ENCODE results near the gene STIL.
A peak's percentile ranks its signal among the peaks of the same experiment; 100 is the strongest.

Gene STIL

DNA sequence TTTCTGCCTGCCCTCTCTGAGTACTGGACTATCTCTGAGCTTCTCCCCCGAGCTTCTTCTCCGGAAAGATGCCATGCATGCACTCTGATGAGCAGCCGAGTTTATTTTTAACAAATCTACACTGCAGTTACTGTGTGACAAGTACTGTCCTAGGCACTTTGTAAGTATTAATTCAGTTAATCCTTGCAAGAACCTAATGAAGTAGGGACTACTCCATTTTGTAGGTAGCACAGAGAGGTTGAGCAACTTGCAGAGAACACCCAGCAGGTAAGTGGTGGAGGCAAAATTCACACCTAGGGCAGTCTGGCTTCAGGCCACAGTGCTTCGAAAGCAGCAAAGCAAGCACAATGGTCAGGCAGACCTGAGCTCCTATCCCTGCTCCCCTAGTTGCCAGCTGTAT, 78.1 kb downstream of the STIL start:
- CTCF ChIA-PET, result no interaction called here
- Mint-ChIP-seq H3K36me3 (peaks cover 4% of the 10 kb centered on the region), H3K27ac (no peak overlapping the region), H3K9me3 (no peaks in the 10 kb centered on the region), H3K4me1 (peaks cover 39% of the 10 kb centered on the region), H3K4me3 (no peak overlapping the region), H3K27me3 (peaks cover 89% of the 10 kb centered on the region)
- DNase-seq, result no peak

DNA sequence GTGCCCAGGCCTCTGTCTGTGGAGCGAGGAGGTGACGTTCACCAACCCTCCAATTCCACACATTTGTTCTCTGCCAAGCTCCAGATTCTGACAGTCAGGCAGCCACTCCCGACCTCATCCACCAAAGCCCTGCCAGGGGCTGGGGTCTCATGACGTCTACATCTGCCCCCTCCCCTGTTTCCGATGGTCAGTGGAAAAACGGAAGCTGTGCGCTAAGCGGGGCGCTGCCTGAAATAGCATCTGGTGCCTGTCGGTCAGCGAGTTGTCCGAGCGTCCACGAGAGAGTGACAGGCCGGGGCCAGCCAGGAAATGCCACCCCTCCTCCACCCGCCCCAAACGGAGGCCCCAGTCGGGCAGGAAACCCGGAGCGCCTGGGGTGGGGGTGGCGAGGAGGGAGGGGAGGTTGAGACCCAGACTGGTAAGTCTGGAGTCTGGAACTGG, 78.7 kb downstream of the STIL start:
- Mint-ChIP-seq H3K4me3 (no peak overlapping the region), H3K27ac (no peak overlapping the region), H3K4me1 (peaks cover 41% of the 10 kb centered on the region), H3K36me3 (peaks cover 4% of the 10 kb centered on the region), H3K27me3 (peaks cover 89% of the 10 kb centered on the region), H3K9me3 (no peaks in the 10 kb centered on the region)
- DNase-seq, result no peak
- CTCF ChIA-PET, result no interaction called here

DNA sequence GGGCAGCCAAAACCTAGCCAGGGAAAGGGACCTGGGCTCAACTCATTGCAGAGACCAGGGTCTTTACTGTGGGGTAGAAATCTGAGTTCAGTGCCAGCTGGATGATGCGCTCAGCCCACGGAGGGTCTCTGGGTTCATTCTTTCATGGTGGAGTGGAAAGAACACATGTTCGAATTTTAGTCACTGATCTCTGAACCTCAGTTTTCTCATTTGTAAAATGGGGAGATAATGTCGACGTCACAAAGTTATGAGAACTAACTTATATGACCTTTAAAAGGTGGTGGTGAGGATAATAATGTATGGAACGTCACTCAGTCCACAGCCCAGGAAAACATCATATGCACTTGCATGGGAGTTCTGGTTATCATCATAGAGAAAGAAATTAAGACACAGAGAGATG, 80.8 kb downstream of the STIL start:
- H3K4me1 Mint-ChIP-seq, result peaks cover 37% of the 10 kb centered on the region
- H3K27ac Mint-ChIP-seq, result no peak overlapping the region
- H3K9me3 Mint-ChIP-seq, result no peaks in the 10 kb centered on the region
- H3K4me3 Mint-ChIP-seq, result no peak overlapping the region
- H3K36me3 Mint-ChIP-seq, result peaks cover 4% of the 10 kb centered on the region
- peaks cover 96% of the 10 kb centered on the region for H3K27me3 Mint-ChIP-seq
- no peak for DNase-seq
- CTCF ChIA-PET, result no interaction called here

GRCh38 chr1:47232187-47232874, 81.6 kb downstream of the STIL start, which contains the start of gene TAL1:
Gene TAL1 (minus strand): TSS chr1:47232225. CDS start chr1:47225888, 6,337 bp downstream.
- Mint-ChIP-seq H3K4me1 (peaks cover 30% of the 10 kb centered on the region), H3K9me3 (no peaks in the 10 kb centered on the region), H3K4me3 (peak within 1 kb of the TSS; percentile 40)

DNA sequence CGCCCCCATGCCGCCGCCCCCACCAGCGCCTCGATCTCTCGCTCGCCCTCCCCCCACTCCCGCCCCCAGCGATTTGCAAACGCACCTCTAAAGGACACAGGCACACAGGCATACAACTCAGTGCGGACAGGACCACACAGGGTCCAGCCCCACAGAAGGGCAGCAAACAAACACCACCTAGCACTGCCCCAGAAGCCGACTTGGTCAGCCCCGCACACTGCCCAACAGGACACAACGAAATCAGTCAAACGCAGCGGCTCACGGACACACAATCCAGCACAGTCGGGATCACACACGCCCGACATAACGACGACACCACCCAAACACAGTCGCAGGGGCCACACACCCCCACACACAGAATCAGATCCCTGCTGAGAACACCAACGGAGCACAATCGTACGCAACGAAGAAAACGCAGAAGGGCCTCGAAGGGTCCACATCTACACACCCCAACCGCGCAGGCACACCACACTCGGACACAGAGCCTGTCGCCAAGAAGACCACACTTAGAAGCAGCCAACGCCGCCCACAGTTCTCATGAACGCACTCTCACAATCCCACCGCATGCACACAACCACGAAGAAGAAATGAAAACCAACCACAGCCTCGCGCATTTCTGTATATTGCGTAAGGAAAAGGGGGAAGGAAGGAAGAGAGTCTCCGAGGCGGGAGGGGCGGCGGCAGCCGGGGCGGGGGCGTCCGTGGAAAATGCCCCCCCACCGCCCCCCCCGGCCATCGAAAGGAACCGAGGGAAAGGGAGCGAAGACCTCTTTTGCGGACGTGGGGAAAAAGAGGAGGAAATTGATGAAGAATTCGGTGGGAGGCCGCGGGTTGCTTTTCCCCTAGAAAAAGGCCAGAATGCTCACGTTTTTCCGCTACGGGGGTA, 82.4 kb downstream of the STIL start:
- peak overlapping the region; percentile 40 for H3K4me3 Mint-ChIP-seq
- peak overlapping the region; percentile 46 for H3K27ac Mint-ChIP-seq
- peaks cover 4% of the 10 kb centered on the region for H3K36me3 Mint-ChIP-seq
- H3K9me3 Mint-ChIP-seq, result no peaks in the 10 kb centered on the region
- peaks cover 100% of the 10 kb centered on the region for H3K27me3 Mint-ChIP-seq
- CTCF ChIA-PET, result no interaction called here
- peaks cover 28% of the 10 kb centered on the region for H3K4me1 Mint-ChIP-seq
- DNase-seq, result peak; percentile 29

More at GRCh38 chr1:47232187-47232874, 81.6 kb downstream of the STIL start, which contains the start of gene TAL1:
- H3K36me3 Mint-ChIP-seq, result peaks cover 4% of the 10 kb centered on the region
- H3K27me3 Mint-ChIP-seq, result peaks cover 99% of the 10 kb centered on the region
- CTCF ChIA-PET, result no interaction called here
- DNase-seq, result no peak
- H3K27ac Mint-ChIP-seq, result peak within 1 kb of the TSS; percentile 74

GRCh38 chr1:47230692-47231300, 83.2 kb downstream of the STIL start:
- CTCF ChIA-PET, result no interaction called here
- H3K4me3 Mint-ChIP-seq, result no peak overlapping the region
- peaks cover 31% of the 10 kb centered on the region for H3K4me1 Mint-ChIP-seq
- no peak overlapping the region for H3K27ac Mint-ChIP-seq
- peaks cover 6% of the 10 kb centered on the region for H3K36me3 Mint-ChIP-seq
- H3K27me3 Mint-ChIP-seq, result peaks cover 100% of the 10 kb centered on the region
- H3K9me3 Mint-ChIP-seq, result no peaks in the 10 kb centered on the region
- no peak for DNase-seq

DNA sequence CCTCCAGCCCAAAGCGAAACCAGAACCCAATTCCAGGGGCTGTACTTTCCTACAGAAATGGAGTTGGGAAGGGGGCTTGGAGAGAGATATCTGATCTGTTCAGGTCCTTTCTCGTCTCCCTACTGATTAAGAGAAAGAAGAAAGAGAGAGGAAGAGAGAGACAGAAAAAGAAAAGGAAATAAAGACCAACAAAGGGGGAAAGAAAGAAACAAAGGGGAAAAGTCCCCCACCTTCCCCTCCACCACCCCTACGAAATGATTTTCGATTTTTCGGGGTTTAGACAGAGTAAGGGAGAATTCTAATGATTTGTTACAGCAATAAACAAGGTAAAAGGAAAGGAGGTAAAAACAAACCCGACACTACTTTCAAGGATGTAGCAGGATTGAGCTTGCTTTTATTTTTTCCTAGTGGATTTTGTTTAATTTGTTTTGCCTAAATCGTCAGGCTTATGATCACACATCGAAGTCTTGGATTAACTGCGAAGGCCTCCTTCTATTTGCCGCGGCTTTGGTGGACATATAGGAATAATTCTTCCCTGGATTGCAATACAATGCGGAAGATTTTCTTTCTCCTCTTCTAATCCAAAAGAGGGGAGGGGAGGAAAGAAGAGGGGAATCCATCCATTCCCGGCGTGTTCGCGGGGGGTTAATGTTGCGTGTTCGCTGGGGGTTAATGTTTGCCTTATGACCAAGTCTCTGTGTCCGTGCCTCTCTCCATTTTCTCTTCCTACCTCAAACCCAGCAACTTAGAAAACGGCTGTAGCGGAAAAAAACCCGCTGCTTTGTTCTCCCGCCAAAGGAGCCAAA, 83.9 kb downstream of the STIL start:
- Mint-ChIP-seq H3K4me3 (no peak overlapping the region), H3K27ac (peak overlapping the region; percentile 28)

DNA sequence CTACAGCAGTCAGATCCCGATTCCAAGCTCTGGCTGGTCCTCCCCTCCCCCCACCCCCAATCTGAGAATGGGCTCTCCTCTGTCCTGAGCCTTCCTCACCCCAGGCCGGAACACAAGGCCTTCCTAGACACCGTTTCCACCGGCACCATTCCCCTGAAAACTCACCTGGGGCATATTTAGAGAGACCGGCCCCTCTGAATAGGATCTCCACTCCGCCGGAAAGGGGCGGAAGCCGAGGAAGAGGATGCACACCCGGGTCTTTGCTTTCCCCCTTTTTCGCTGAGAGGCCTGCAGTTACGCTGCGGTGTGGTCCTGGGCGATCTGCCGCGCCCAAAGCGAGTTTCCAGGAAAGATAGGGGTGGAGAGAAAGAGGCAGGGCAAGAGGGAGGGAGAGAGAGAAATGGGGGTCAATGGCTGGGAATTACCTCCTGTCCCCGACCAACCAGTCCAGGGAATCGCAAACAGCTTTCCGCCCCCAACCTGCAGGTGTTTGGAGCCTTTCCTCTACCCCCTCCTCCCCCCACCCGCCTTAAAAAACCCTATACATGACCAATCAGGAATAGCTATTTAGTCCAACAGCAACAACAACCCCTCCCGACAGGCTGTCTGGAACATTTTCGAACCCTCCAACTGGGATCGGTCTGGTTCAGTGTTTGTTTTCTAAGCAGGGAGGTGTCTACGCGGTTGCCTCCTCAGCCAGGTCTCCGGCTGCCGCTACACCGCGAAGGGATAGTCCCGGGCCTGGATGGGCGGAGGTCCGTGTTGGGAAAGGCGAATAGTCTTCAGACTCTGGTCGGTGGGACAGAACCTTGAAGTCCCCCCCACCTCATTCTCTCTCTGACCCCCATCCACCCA, 84.7 kb downstream of the STIL start:
- H3K27me3 Mint-ChIP-seq, result peaks cover 88% of the 10 kb centered on the region

More for the DNA sequence above, 83.9 kb downstream of the STIL start:
- no peak for DNase-seq
- Mint-ChIP-seq H3K4me1 (peaks cover 29% of the 10 kb centered on the region), H3K36me3 (peaks cover 6% of the 10 kb centered on the region), H3K27me3 (peaks cover 96% of the 10 kb centered on the region), H3K9me3 (no peaks in the 10 kb centered on the region)
- CTCF ChIA-PET, result no interaction called here

GRCh38 chr1:47228644-47229030, 85.3 kb downstream of the STIL start:
- DNase-seq, result no peak
- Mint-ChIP-seq H3K9me3 (no peaks in the 10 kb centered on the region), H3K4me3 (no peak overlapping the region), H3K36me3 (peaks cover 6% of the 10 kb centered on the region), H3K27ac (no peak overlapping the region), H3K27me3 (peaks cover 82% of the 10 kb centered on the region), H3K4me1 (peaks cover 26% of the 10 kb centered on the region)
- CTCF ChIA-PET, result interaction anchor here (0.8 kb wide), 1 partner anchor 49 kb away, joined by 3 read pairs; no protein-coding TSS in a partner anchor

More for the DNA sequence above, 84.7 kb downstream of the STIL start:
- Mint-ChIP-seq H3K4me3 (no peak overlapping the region), H3K9me3 (no peaks in the 10 kb centered on the region), H3K4me1 (peaks cover 28% of the 10 kb centered on the region), H3K36me3 (peaks cover 6% of the 10 kb centered on the region), H3K27ac (no peak overlapping the region)
- CTCF ChIA-PET, result interaction anchor here (0.8 kb wide), 1 partner anchor 50 kb away, joined by 3 read pairs; no protein-coding TSS in a partner anchor
- no peak for DNase-seq

DNA sequence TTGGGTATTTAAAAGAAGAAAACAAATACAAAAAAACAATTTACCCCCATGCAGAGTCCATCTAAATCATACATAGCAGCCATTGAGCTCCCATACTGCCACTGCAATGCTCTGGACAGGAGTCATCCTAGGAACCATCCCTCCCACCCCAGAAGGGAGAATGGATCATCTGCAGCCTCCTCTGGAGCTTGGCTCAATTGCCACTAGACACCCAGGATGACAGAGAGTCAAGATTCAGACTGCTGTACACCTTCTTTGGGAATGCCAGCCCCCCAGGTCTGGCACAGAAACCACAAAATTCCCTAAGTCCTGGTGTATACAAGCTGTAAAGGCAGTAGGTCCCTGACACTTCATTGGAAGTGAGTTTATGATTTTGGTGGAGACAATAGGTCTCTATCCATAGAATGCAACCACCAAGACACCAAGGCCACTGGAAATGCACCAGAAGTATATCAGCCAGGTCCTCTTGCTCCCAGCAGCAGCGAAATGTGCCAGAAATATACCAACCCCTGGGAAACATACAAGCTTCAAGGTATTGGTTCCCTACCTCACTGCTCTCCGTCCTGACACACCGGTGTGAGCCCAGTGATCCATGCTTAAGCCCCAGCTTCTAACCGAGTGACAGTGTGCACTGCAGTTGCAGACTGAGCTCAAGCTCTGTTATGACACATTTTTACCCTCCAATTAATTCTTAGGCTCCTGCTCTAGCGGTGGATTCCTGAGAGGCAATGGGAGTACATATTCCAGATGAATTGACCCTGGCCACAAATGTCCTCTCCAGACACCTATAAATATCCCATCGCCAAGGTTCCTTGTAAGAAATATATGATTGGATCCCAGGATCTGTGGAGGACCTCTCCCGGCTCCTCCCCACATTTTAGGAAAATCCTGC, 86.4 kb downstream of the STIL start:
- H3K9me3 Mint-ChIP-seq, result no peaks in the 10 kb centered on the region
- CTCF ChIA-PET, result interaction anchor here (1.0 to 1.6 kb wide), 2 partner anchors 34 to 35 kb away, joined by 3 to 6 read pairs; no protein-coding TSS in a partner anchor
- H3K4me3 Mint-ChIP-seq, result no peak overlapping the region
- H3K27ac Mint-ChIP-seq, result no peak overlapping the region
- peaks cover 71% of the 10 kb centered on the region for H3K27me3 Mint-ChIP-seq
- no peak for DNase-seq
- H3K36me3 Mint-ChIP-seq, result peaks cover 6% of the 10 kb centered on the region
- peaks cover 25% of the 10 kb centered on the region for H3K4me1 Mint-ChIP-seq

GRCh38 chr1:47226839-47227215, 87.1 kb downstream of the STIL start:
- Mint-ChIP-seq H3K9me3 (no peaks in the 10 kb centered on the region), H3K4me1 (peaks cover 21% of the 10 kb centered on the region), H3K36me3 (peaks cover 6% of the 10 kb centered on the region), H3K4me3 (no peak overlapping the region), H3K27ac (no peak overlapping the region), H3K27me3 (peaks cover 64% of the 10 kb centered on the region)
- CTCF ChIA-PET, result interaction anchor here (1.0 to 1.6 kb wide), 2 partner anchors 33 to 36 kb away, joined by 3 to 6 read pairs; no protein-coding TSS in a partner anchor
- DNase-seq, result no peak
